AG09319 (cell line): ENCODE data around the gene ARHGEF12.

Experiments
- DNase-seq: peaks from one replicate; pipeline ENCODE4 v3.0.0-alpha.2; 2010; ENCODE audit warnings: low read depth; ENCODE audit errors: extremely low read depth
- TF ChIP-seq, protein P1 (sequence below): IDR thresholded peaks from 2 replicates; pipeline ENCODE4 v1.5.1; 2011; ENCODE audit warnings: low read depth, mild to moderate bottlenecking, inconsistent platforms, low read length, moderate library complexity

ARHGEF12 gene

GRCh38 chr11:120513436-120514315 lies 177.5 kb downstream of the ARHGEF12 start:
- TF ChIP-seq, protein P1, sequence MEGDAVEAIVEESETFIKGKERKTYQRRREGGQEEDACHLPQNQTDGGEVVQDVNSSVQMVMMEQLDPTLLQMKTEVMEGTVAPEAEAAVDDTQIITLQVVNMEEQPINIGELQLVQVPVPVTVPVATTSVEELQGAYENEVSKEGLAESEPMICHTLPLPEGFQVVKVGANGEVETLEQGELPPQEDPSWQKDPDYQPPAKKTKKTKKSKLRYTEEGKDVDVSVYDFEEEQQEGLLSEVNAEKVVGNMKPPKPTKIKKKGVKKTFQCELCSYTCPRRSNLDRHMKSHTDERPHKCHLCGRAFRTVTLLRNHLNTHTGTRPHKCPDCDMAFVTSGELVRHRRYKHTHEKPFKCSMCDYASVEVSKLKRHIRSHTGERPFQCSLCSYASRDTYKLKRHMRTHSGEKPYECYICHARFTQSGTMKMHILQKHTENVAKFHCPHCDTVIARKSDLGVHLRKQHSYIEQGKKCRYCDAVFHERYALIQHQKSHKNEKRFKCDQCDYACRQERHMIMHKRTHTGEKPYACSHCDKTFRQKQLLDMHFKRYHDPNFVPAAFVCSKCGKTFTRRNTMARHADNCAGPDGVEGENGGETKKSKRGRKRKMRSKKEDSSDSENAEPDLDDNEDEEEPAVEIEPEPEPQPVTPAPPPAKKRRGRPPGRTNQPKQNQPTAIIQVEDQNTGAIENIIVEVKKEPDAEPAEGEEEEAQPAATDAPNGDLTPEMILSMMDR, result no peak
- no peak for DNase-seq

DNA sequence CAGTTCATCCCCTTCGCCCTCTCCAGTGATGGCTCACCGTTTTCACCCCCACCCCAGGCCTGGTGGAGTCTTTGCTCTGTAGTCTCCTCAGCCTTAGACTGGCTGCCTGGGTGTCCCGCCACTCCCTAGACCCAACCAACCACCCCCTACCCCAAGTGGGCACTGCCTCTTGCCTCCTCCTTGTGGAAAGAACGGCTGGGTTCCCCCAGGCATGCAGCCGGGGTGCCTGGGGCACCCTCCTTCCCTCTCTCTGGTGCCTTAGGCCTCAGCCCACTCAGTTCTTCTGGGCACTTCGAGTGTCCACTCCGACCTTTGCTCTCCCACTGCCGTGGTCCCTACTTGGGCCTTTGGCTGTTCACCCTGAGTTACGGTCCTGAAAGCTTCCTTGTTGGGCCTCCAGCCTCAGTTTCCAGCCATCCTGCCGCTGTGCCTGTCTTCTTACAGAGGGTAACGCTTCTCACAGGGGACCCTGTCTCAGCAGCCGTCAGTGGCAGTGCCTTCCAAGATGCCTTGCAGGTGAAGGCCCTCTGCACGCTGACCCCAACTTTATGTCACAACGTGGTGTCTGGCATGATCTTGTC lies 178.4 kb downstream of the ARHGEF12 start:
- DNase-seq, result no peak
- TF ChIP-seq, protein P1, result no peak

GRCh38 chr11:120515186-120515723 lies 179.0 kb downstream of the ARHGEF12 start:
- DNase-seq, result no peak
- TF ChIP-seq, protein P1, result no peak

DNA sequence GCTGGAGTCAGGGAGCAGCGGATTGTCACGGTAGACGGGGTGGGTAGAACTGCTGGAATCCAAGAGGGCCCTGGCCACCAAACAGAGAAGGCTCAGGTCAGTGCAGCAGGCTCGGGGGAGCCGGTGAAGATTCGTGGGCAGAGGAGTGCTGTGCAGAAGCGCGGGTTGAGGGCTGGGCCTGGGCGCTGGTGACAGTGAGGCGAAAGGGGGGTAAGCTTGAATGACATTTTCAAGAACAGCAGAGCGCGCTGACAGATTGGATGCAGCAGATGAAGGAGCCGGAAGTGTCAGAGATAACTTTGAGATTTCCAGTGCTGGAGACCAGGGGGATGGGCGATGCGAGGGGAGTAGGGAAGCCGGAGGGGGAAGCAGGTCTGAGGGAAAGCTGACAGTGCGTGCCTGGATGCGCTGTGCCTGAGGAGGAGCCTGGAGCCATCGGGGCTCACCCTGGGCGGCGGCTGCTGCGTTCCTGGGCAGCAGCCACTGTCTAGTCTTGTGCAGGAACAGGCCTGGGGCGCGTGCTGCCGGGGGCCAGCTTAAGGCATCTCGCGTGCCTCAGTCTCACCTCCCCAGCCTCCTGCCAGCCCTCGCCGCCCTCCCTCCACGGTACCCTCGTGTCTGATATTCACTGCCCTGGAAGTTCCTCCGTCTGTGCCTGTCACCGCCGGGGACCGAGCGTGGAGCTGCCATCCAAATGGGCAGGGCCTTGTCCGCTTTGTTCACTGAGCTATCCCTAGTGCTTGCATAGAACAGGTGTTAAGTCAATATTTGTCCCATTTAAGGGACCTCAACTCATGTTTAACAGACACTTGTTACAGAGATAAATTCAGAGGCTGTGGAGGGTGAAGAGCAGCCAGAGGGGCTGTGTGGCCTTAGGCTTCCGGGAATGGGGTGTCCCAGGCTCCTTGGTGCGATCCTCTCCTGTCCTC lies 180.5 kb downstream of the ARHGEF12 start:
- TF ChIP-seq, protein P1, result no peak
- DNase-seq, result no peak

DNA sequence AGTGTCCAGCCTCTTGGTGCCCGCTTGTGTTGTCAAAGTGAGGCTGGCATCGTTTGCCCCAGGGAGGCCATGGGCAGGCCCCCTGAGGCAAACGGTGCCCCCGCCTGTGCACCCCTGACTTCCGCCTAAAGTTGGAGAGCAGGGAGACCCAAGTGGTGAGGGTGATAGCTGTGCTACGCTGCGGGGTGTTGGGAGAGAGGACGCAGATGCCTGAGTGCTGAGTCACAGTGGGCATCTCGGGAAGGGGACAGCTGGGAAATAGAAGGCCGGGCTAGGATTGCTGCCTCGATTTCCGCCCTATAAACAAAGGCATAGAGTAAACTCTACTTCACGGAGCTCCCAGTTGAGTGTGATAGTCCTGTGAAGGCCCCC lies 181.2 kb downstream of the ARHGEF12 start:
- DNase-seq, result no peak
- TF ChIP-seq, protein P1, result no peak

- TF ChIP-seq, protein P1, result no peak
- DNase-seq, result no peak
Measured at GRCh38 chr11:120517801-120518291, 181.6 kb downstream of the ARHGEF12 start.
